Neural cell (in vitro differentiated cells): ENCODE measurements around the gene LRRC14B. TPM values are rescaled to one million over a fixed set of nuclear protein-coding genes. Genes with fewer than 3 reads are reported as not detected.

Source experiments
- H2AFZ ChIP-seq: fragments of 200-600, 300-800 bp; sonication (generic), shearing (Covaris generic); 2 replicates; pipeline ENCODE4 v1.6.0; 2014; ENCODE audit warnings: low read depth, mild to moderate bottlenecking, antibody characterized with exemption, low read length, moderate library complexity
- H3F3A ChIP-seq: fragments of 200-600 bp; shearing (Covaris generic); 2 replicates; pipeline ENCODE4 v1.6.1; 2016; ENCODE audit warnings: mild to moderate bottlenecking, moderate library complexity, mixed read lengths, antibody characterized with exemption, low read length; ENCODE audit not compliant: insufficient read depth, poor library complexity, severe bottlenecking
- H3K27ac ChIP-seq: fragments of 200-600, 300-800 bp; sonication (generic), shearing (Covaris generic); 2 replicates; pipeline ENCODE4 v1.5.1; 2014; ENCODE audit warnings: mild to moderate bottlenecking, low read length, moderate library complexity
- H3K27me3 ChIP-seq: fragments of 300-800, 200-600 bp; sonication (generic), shearing (Covaris generic); 2 replicates; pipeline ENCODE4 v1.6.0; 2014; ENCODE audit warnings: mild to moderate bottlenecking, low read depth, low read length, moderate library complexity; ENCODE audit not compliant: insufficient read depth
- H3K36me3 ChIP-seq: fragments of 300-800, 200-600 bp; sonication (generic), shearing (Covaris generic); 2 replicates; pipeline ENCODE4 v1.5.1; 2014; ENCODE audit warnings: mild to moderate bottlenecking, antibody characterized with exemption, low read length, moderate library complexity; ENCODE audit not compliant: insufficient read depth
- H3K4me2 ChIP-seq: fragments of 300-800, 200-600 bp; sonication (generic), shearing (Covaris generic); 2 replicates; pipeline ENCODE4 v1.6.0; 2014; ENCODE audit warnings: mild to moderate bottlenecking, low read length
- H3K4me3 ChIP-seq: fragments of 300-800, 200-600 bp; sonication (generic), shearing (Covaris generic); 2 replicates; pipeline ENCODE4 v1.5.1; 2014; ENCODE audit warnings: mild to moderate bottlenecking, low read length, moderate library complexity
- H3K79me2 ChIP-seq: fragments of 200-600 bp; shearing (Covaris generic); replicated peaks from 2 replicates; pipeline ENCODE4 v1.6.0; 2014; ENCODE audit warnings: mild to moderate bottlenecking, low read length, moderate library complexity; ENCODE audit not compliant: insufficient read depth
- H3K9ac ChIP-seq: fragments of 300-800, 200-600 bp; sonication (generic), shearing (Covaris generic); 2 replicates; pipeline ENCODE4 v1.6.1; 2016; ENCODE audit warnings: mild to moderate bottlenecking, low read length, mixed read lengths
- H3K9me2 ChIP-seq: fragments of 200-600 bp; shearing (Covaris generic); 2 replicates; pipeline ENCODE4 v1.6.1; 2016; ENCODE audit warnings: mild to moderate bottlenecking, low read length, mixed read lengths; ENCODE audit not compliant: insufficient read depth
- H3K9me3 ChIP-seq: fragments of 200-600, 300-800 bp; sonication (generic), shearing (Covaris generic); 2 replicates; pipeline ENCODE4 v1.6.1; 2016; ENCODE audit warnings: mild to moderate bottlenecking, mixed run types, low read length, moderate library complexity, mixed read lengths
- H4K20me1 ChIP-seq: fragments of 200-600 bp; shearing (Covaris generic); 2 replicates; pipeline ENCODE4 v1.6.1; 2016; ENCODE audit warnings: mild to moderate bottlenecking, mixed run types; ENCODE audit not compliant: insufficient read depth
- CTCF ChIP-seq: fragments of 450-650 bp; IDR thresholded peaks from 2 replicates; pipeline ENCODE4 v1.5.1; 2014; ENCODE audit warnings: antibody characterized with exemption, mild to moderate bottlenecking, moderate library complexity; ENCODE audit not compliant: poor library complexity, severe bottlenecking
- EP300 ChIP-seq: fragments of 450-650 bp; conservative IDR thresholded peaks from 2 replicates; pipeline ENCODE4 v1.6.1; 2014; ENCODE audit warnings: antibody characterized with exemption, mild to moderate bottlenecking, moderate library complexity; ENCODE audit not compliant: poor library complexity, severe bottlenecking
- EZH2 ChIP-seq: fragments of 200-600, 300-800 bp; shearing (Covaris generic), sonication (generic); IDR thresholded peaks from 2 replicates; pipeline ENCODE4 v1.6.1; 2014; ENCODE audit warnings: antibody characterized with exemption, low read length, borderline replicate concordance, mild to moderate bottlenecking; ENCODE audit not compliant: insufficient read depth, poor library complexity, severe bottlenecking
- MXI1 ChIP-seq: fragments of 450-650 bp; conservative IDR thresholded peaks from 2 replicates; pipeline ENCODE4 v1.6.1; 2014; ENCODE audit warnings: antibody characterized with exemption, mild to moderate bottlenecking; ENCODE audit not compliant: poor library complexity, severe bottlenecking
- POLR2AphosphoS5 ChIP-seq: IDR thresholded peaks from 2 replicates; pipeline ENCODE4 v1.6.1; 2012
- RAD21 ChIP-seq: fragments of 450-650 bp; conservative IDR thresholded peaks from 2 replicates; pipeline ENCODE4 v1.6.1; 2014; ENCODE audit warnings: antibody characterized with exemption, mild to moderate bottlenecking, moderate library complexity
- REST ChIP-seq: IDR thresholded peaks from 2 replicates; pipeline ENCODE4 v1.6.1; 2012; ENCODE audit warnings: borderline replicate concordance
- SMC3 ChIP-seq: fragments of 450-650 bp; conservative IDR thresholded peaks from 2 replicates; pipeline ENCODE4 v1.6.1; 2014; ENCODE audit warnings: antibody characterized with exemption, mild to moderate bottlenecking, moderate library complexity; ENCODE audit not compliant: poor library complexity
- TAF1 ChIP-seq: IDR thresholded peaks from 2 replicates; pipeline ENCODE4 v1.6.1; 2012; ENCODE audit warnings: low read depth
- polyA plus RNA-seq: library from polyadenylated mRNA; depleted of rRNA; stranded (reverse); fragments of >200 nt; gene quantifications from 2 replicates; pipeline ENCODE4 v1.2.3, GENCODE V29; 2014

LRRC14B gene
- polyA plus RNA-seq, 1 donor from 2014 or later = not detected

DNA sequence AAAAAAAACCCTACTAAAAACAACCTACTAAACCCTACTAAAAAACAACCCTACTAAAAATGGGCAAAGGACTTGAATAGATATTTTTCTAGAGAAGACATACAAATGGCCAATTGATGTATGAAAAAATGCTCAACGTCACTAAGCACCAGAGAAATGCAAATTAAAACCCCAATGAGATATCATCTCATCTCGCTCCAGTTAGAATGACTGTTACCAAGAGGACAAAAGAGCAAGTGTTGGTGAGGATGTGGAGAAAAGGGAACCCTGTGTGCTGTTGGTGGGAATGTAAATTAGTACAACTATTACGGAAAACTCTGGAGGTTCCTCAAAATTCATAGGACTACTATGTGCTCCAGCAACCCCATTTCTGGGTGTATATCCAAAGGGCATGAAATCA lies 37.6 kb downstream of the LRRC14B start:
- H3K4me3 ChIP-seq = no peak overlapping the region
- H3K9ac ChIP-seq = no peak overlapping the region
- no peak overlapping the region for H3K4me2 ChIP-seq
- H4K20me1 ChIP-seq = no peaks in the 10 kb centered on the region
- no peaks in the 10 kb centered on the region for H3K79me2 ChIP-seq
- no peak overlapping the region for H3K27ac ChIP-seq
- no peak for TF ChIP-seq CTCF
- no peak for TF ChIP-seq EP300
- TF ChIP-seq EZH2 = no peak
- TF ChIP-seq REST = no peak
- no peak for TF ChIP-seq POLR2AphosphoS5
- TF ChIP-seq SMC3 = no peak
- no peak for TF ChIP-seq RAD21
- TF ChIP-seq TAF1 = no peak
- no peak for TF ChIP-seq MXI1
- no peaks in the 10 kb centered on the region for H3F3A ChIP-seq
- H2AFZ ChIP-seq = no peak overlapping the region
- H3K36me3 ChIP-seq = no peaks in the 10 kb centered on the region
- H3K9me3 ChIP-seq = no peaks in the 10 kb centered on the region
- no peaks in the 10 kb centered on the region for H3K9me2 ChIP-seq
- no peaks in the 10 kb centered on the region for H3K27me3 ChIP-seq

- no peak overlapping the region for H3K9ac ChIP-seq
- no peaks in the 10 kb centered on the region for H3K36me3 ChIP-seq
- H3K27me3 ChIP-seq = no peaks in the 10 kb centered on the region
- H3F3A ChIP-seq = no peaks in the 10 kb centered on the region
- no peaks in the 10 kb centered on the region for H4K20me1 ChIP-seq
- no peak overlapping the region for H3K4me3 ChIP-seq
- H3K27ac ChIP-seq = no peak overlapping the region
- H3K9me3 ChIP-seq = no peaks in the 10 kb centered on the region
- H3K79me2 ChIP-seq = no peaks in the 10 kb centered on the region
- H3K4me2 ChIP-seq = no peak overlapping the region
- no peaks in the 10 kb centered on the region for H3K9me2 ChIP-seq
- TF ChIP-seq CTCF = no peak
- TF ChIP-seq SMC3 = no peak
- TF ChIP-seq MXI1 = no peak
- no peak for TF ChIP-seq TAF1
- no peak for TF ChIP-seq POLR2AphosphoS5
- TF ChIP-seq EP300 = no peak
- no peak for TF ChIP-seq EZH2
- TF ChIP-seq REST = no peak
- no peak for TF ChIP-seq RAD21
- no peak overlapping the region for H2AFZ ChIP-seq
Measured at GRCh38 chr5:230711-231110, 39.4 kb downstream of the LRRC14B start.
